ENCODE results near the gene DRC3.

- no peak for TF ChIP-seq ZNF274 (IDR thresholded peaks at IDR 0.05; ENCODE audit: insufficient read depth, insufficient read length)
- TF ChIP-seq CTCF (IDR thresholded peaks at IDR 0.05 in 2 of 3, conservative IDR thresholded peaks at IDR 0.05 in 1 of 3; ENCODE audit: control insufficient read depth in 2 of 3, extremely low read depth in 1 of 3, insufficient read depth in 1 of 3, low read depth in 3 of 3, low read length in 3 of 3): 0 out of 6 replicates have a peak, but pooled peaks of 1 of the 3 experiments have one; percentile 9
- no peak for TF ChIP-seq POLR2A (IDR thresholded peaks at IDR 0.05; ENCODE audit: low read depth, low read length)
- TF ChIP-seq SMC3 (IDR thresholded peaks at IDR 0.05; ENCODE audit: borderline replicate concordance, low read length): no peak
- no peak for TF ChIP-seq POLR2AphosphoS5 (IDR thresholded peaks at IDR 0.05; ENCODE audit: low read length)
- TF ChIP-seq REST (IDR thresholded peaks at IDR 0.05; ENCODE audit: low read depth, low read length): no peak
- no peak for TF ChIP-seq RFX5 (IDR thresholded peaks at IDR 0.05; ENCODE audit: low read depth, low read length)
- TF ChIP-seq SUPT20H (IDR thresholded peaks at IDR 0.05; ENCODE audit: borderline replicate concordance, control insufficient read depth, low read depth, low read length): no peak
- TF ChIP-seq PAX5 (IDR thresholded peaks at IDR 0.05; ENCODE audit: borderline replicate concordance, low read depth, low read length): no peak
- TF ChIP-seq RAD21 (IDR thresholded peaks at IDR 0.05; ENCODE audit: insufficient read depth, low read depth, low read length): no peak
- TF ChIP-seq EZH2 (IDR thresholded peaks at IDR 0.05; ENCODE audit: borderline replicate concordance, control insufficient read depth, low read depth, low read length): no peak
Observed at GRCh38 chr17:18004884-18005305, 32.2 kb downstream of the DRC3 start.
